Type B pancreatic cell (in vitro differentiated cells): ENCODE results near the gene TMEM116. TPM values are rescaled to one million over a fixed set of nuclear protein-coding genes. Genes with fewer than 3 reads are reported as not detected.

Experiments used
- DNase-seq: peaks from one replicate; pipeline ENCODE4 v3.0.0; 2021; ENCODE audit warnings: mixed read lengths; ENCODE audit not compliant: unreplicated experiment; ENCODE audit errors: extremely low spot score
- H3K27ac Mint-ChIP-seq: 2 replicates; pipeline ENCODE4 v1.8.0; 2021; ENCODE audit warnings: mild to moderate bottlenecking, mixed read lengths
- H3K27me3 Mint-ChIP-seq: 2 replicates; pipeline ENCODE4 v1.8.0; 2021; ENCODE audit warnings: mixed read lengths
- H3K36me3 Mint-ChIP-seq: 2 replicates; pipeline ENCODE4 v1.8.0; 2021; ENCODE audit warnings: mixed read lengths
- H3K4me1 Mint-ChIP-seq: one replicate; pipeline ENCODE4 v1.8.0; 2021; ENCODE audit warnings: mixed read lengths; ENCODE audit not compliant: unreplicated experiment
- H3K4me3 Mint-ChIP-seq: 2 replicates; pipeline ENCODE4 v1.8.0; 2021; ENCODE audit warnings: mild to moderate bottlenecking, mixed read lengths
- H3K9me3 Mint-ChIP-seq: 2 replicates; pipeline ENCODE4 v1.8.0; 2021; ENCODE audit warnings: mixed read lengths
- CTCF ChIP-seq: fragments of 200-600 bp; sonication (generic); conservative IDR thresholded peaks from 2 replicates; pipeline ENCODE4 v1.5.0; 2021; ENCODE audit warnings: antibody characterized with exemption, mild to moderate bottlenecking
- total RNA-seq: library from RNA; stranded (reverse); gene quantifications from 2 replicates; pipeline ENCODE4 v1.2.1, GENCODE V29; 2021; ENCODE audit warnings: low replicate concordance

Gene TMEM116
- total RNA-seq, 1 donor from 2014 or later: 18.0 TPM

- TF ChIP-seq CTCF: no peak
- Mint-ChIP-seq H3K36me3 (peaks cover 8% of the 10 kb centered on the region), H3K4me1 (no peaks in the 10 kb centered on the region), H3K4me3 (no peak overlapping the region), H3K9me3 (no peaks in the 10 kb centered on the region), H3K27me3 (no peaks in the 10 kb centered on the region), H3K27ac (no peak overlapping the region)
- DNase-seq: no peak
Measured at GRCh38 chr12:111978545-111978944, 34.4 kb downstream of the TMEM116 start.

GRCh38 chr12:111976860-111977259, 36.1 kb downstream of the TMEM116 start:
- Mint-ChIP-seq H3K27ac (no peak overlapping the region), H3K36me3 (peaks cover 7% of the 10 kb centered on the region), H3K4me1 (no peaks in the 10 kb centered on the region), H3K9me3 (no peaks in the 10 kb centered on the region), H3K4me3 (no peak overlapping the region), H3K27me3 (no peaks in the 10 kb centered on the region)
- no peak for TF ChIP-seq CTCF
- no peak for DNase-seq

GRCh38 chr12:111976291-111976690, 36.7 kb downstream of the TMEM116 start:
- H3K4me3 Mint-ChIP-seq: no peak overlapping the region
- no peaks in the 10 kb centered on the region for H3K27me3 Mint-ChIP-seq
- no peaks in the 10 kb centered on the region for H3K4me1 Mint-ChIP-seq
- TF ChIP-seq CTCF: no peak
- H3K9me3 Mint-ChIP-seq: no peaks in the 10 kb centered on the region
- H3K27ac Mint-ChIP-seq: no peak overlapping the region
- DNase-seq: no peak
- peaks cover 5% of the 10 kb centered on the region for H3K36me3 Mint-ChIP-seq

- no peak for DNase-seq
- Mint-ChIP-seq H3K4me1 (no peaks in the 10 kb centered on the region), H3K4me3 (no peak overlapping the region), H3K9me3 (no peaks in the 10 kb centered on the region), H3K27me3 (no peaks in the 10 kb centered on the region), H3K36me3 (peaks cover 5% of the 10 kb centered on the region), H3K27ac (no peak overlapping the region)
- TF ChIP-seq CTCF: no peak
Measured at GRCh38 chr12:111975161-111975931, 37.6 kb downstream of the TMEM116 start.

- no peaks in the 10 kb centered on the region for H3K36me3 Mint-ChIP-seq
- DNase-seq: no peak
- no peaks in the 10 kb centered on the region for H3K27me3 Mint-ChIP-seq
Measured at GRCh38 chr12:111971800-111972199, 41.2 kb downstream of the TMEM116 start.

More at GRCh38 chr12:111971800-111972199, 41.2 kb downstream of the TMEM116 start:
- Mint-ChIP-seq H3K9me3 (no peaks in the 10 kb centered on the region), H3K4me1 (no peaks in the 10 kb centered on the region), H3K27ac (no peak overlapping the region), H3K4me3 (no peak overlapping the region)
- TF ChIP-seq CTCF: no peak
